ENCODE data around the gene CDC26. TPM values are rescaled to one million over a fixed set of nuclear protein-coding genes. Genes with fewer than 3 reads are reported as not detected.
"Not testable (repeated sequence)": the region's sequence is repeated elsewhere in the genome, so short reads cannot be mapped to it uniquely, and the experiment has no call there.

Gene CDC26
- total RNA-seq, 2 experiments from 2014 or later = 27.5 to 28.9 TPM

GRCh38 chr9:113302792-113303418, 27.5 kb upstream of the CDC26 start, which contains the start of gene RNF183:
TSS of gene RNF183 (minus strand) at chr9:113303376. CDS start at chr9:113298184, 5,192 bp downstream.
- Mint-ChIP-seq H3K27me3 (peaks cover 17% of the 10 kb centered on the region), H3K27ac (no peak within 1 kb of the TSS), H3K36me3 (no peaks in the 10 kb centered on the region), H3K4me3 (no peak within 1 kb of the TSS), H3K4me1 (peaks cover 6% of the 10 kb centered on the region), H3K9me3 (no peaks in the 10 kb centered on the region)
- ATAC-seq (ENCODE audit: low read depth) (no peak), DNase-seq (no peak)
- POLR2A ChIA-PET = no interaction called here

GRCh38 chr9:113301548-113301947, 26.2 kb upstream of the CDC26 start:
- peaks cover 6% of the 10 kb centered on the region for H3K4me1 Mint-ChIP-seq
- no peak overlapping the region for H3K27ac Mint-ChIP-seq
- H3K36me3 Mint-ChIP-seq = no peaks in the 10 kb centered on the region
- H3K27me3 Mint-ChIP-seq = peaks cover 17% of the 10 kb centered on the region
- no peaks in the 10 kb centered on the region for H3K9me3 Mint-ChIP-seq
- DNase-seq (no peak), ATAC-seq (ENCODE audit: low read depth) (no peak)
- POLR2A ChIA-PET = no interaction called here
- no peak overlapping the region for H3K4me3 Mint-ChIP-seq

GRCh38 chr9:113299800-113300292, 24.5 kb upstream of the CDC26 start:
- DNase-seq (no peak), ATAC-seq (ENCODE audit: low read depth) (no peak)
- H3K4me3 Mint-ChIP-seq = no peak overlapping the region
- no peaks in the 10 kb centered on the region for H3K36me3 Mint-ChIP-seq
- POLR2A ChIA-PET = no interaction called here
- H3K27me3 Mint-ChIP-seq = peaks cover 16% of the 10 kb centered on the region
- peak overlapping the region; percentile 48 for H3K27ac Mint-ChIP-seq
- H3K9me3 Mint-ChIP-seq = no peaks in the 10 kb centered on the region
- H3K4me1 Mint-ChIP-seq = peaks cover 8% of the 10 kb centered on the region

- no peak for ATAC-seq (ENCODE audit: low read depth)
- Mint-ChIP-seq H3K36me3 (no peaks in the 10 kb centered on the region), H3K4me3 (no peak overlapping the region), H3K27me3 (peaks cover 15% of the 10 kb centered on the region), H3K9me3 (no peaks in the 10 kb centered on the region), H3K27ac (no peak overlapping the region), H3K4me1 (peaks cover 8% of the 10 kb centered on the region)
- DNase-seq = no peak
- POLR2A ChIA-PET = interaction anchor here (1.0 kb wide), 1 partner anchor 24 kb away, joined by 3 read pairs; the partner anchor contains the start of genes CDC26 and PRPF4
Observed at GRCh38 chr9:113298924-113299770, 23.8 kb upstream of the CDC26 start.

- ATAC-seq (ENCODE audit: low read depth) (no peak), DNase-seq (no peak)
- H3K4me1 Mint-ChIP-seq = peaks cover 8% of the 10 kb centered on the region
- H3K27ac Mint-ChIP-seq = no peak overlapping the region
- H3K27me3 Mint-ChIP-seq = peaks cover 15% of the 10 kb centered on the region
- H3K36me3 Mint-ChIP-seq = no peaks in the 10 kb centered on the region
- no peaks in the 10 kb centered on the region for H3K9me3 Mint-ChIP-seq
- POLR2A ChIA-PET = interaction anchor here (1.0 kb wide), 1 partner anchor 23 kb away, joined by 3 read pairs; the partner anchor contains the start of genes CDC26 and PRPF4
- H3K4me3 Mint-ChIP-seq = no peak overlapping the region
Observed at GRCh38 chr9:113298311-113298710, 22.9 kb upstream of the CDC26 start.

- peaks cover 2% of the 10 kb centered on the region for H3K36me3 Mint-ChIP-seq
- POLR2A ChIA-PET = no interaction called here
- H3K27me3 Mint-ChIP-seq = peaks cover 13% of the 10 kb centered on the region
- peaks cover 8% of the 10 kb centered on the region for H3K4me1 Mint-ChIP-seq
- ATAC-seq (ENCODE audit: low read depth) (no peak), DNase-seq (no peak)
- H3K4me3 Mint-ChIP-seq = no peak overlapping the region
- H3K9me3 Mint-ChIP-seq = no peaks in the 10 kb centered on the region
- H3K27ac Mint-ChIP-seq = no peak overlapping the region
Observed at GRCh38 chr9:113296796-113297558, 21.6 kb upstream of the CDC26 start.

GRCh38 chr9:113296247-113296646, 20.9 kb upstream of the CDC26 start:
- peaks cover 13% of the 10 kb centered on the region for H3K27me3 Mint-ChIP-seq
- ATAC-seq (ENCODE audit: low read depth); POLR2A ChIA-PET; DNase-seq; H3K27ac Mint-ChIP-seq; H3K4me3 Mint-ChIP-seq; H3K36me3 Mint-ChIP-seq; H3K4me1 Mint-ChIP-seq; H3K9me3 Mint-ChIP-seq: not testable (repeated sequence)

GRCh38 chr9:113293285-113293878, 18.0 kb upstream of the CDC26 start:
- Mint-ChIP-seq H3K4me1 (peaks cover 3% of the 10 kb centered on the region), H3K27ac (no peak overlapping the region), H3K27me3 (no peaks in the 10 kb centered on the region), H3K9me3 (no peaks in the 10 kb centered on the region), H3K4me3 (no peak overlapping the region), H3K36me3 (peaks cover 21% of the 10 kb centered on the region)
- DNase-seq = no peak
- ATAC-seq (ENCODE audit: low read depth) = no peak
- POLR2A ChIA-PET = no interaction called here

- peaks cover 25% of the 10 kb centered on the region for H3K36me3 Mint-ChIP-seq
- DNase-seq = no peak
- no peak overlapping the region for H3K4me3 Mint-ChIP-seq
- no peak overlapping the region for H3K27ac Mint-ChIP-seq
- no peaks in the 10 kb centered on the region for H3K9me3 Mint-ChIP-seq
- no peaks in the 10 kb centered on the region for H3K27me3 Mint-ChIP-seq
- peaks cover 3% of the 10 kb centered on the region for H3K4me1 Mint-ChIP-seq
- POLR2A ChIA-PET = interaction anchor here (0.7 to 1.9 kb wide), 3 partner anchors 15 to 120 kb away, joined by 3 to 7 read pairs (median 3); partner anchors contain the start of genes C9orf43, CDC26, POLE3 and PRPF4
- ATAC-seq (ENCODE audit: low read depth) = no peak
Observed at GRCh38 chr9:113290052-113290607, 14.8 kb upstream of the CDC26 start.

GRCh38 chr9:113289091-113289490, 13.7 kb upstream of the CDC26 start:
- Mint-ChIP-seq H3K4me3 (no peak overlapping the region), H3K9me3 (no peaks in the 10 kb centered on the region), H3K4me1 (peaks cover 2% of the 10 kb centered on the region), H3K27me3 (no peaks in the 10 kb centered on the region), H3K36me3 (peaks cover 31% of the 10 kb centered on the region), H3K27ac (no peak overlapping the region)
- POLR2A ChIA-PET = no interaction called here
- no peak for ATAC-seq (ENCODE audit: low read depth)
- no peak for DNase-seq

- Mint-ChIP-seq H3K9me3 (no peaks in the 10 kb centered on the region), H3K4me1 (peaks cover 17% of the 10 kb centered on the region), H3K27ac (no peak overlapping the region), H3K36me3 (peaks cover 34% of the 10 kb centered on the region), H3K27me3 (no peaks in the 10 kb centered on the region), H3K4me3 (no peak overlapping the region)
- DNase-seq = no peak
- POLR2A ChIA-PET = no interaction called here
- no peak for ATAC-seq (ENCODE audit: low read depth)
Observed at GRCh38 chr9:113281356-113281755, 6.0 kb upstream of the CDC26 start.

GRCh38 chr9:113278840-113279239, 3.5 kb upstream of the CDC26 start:
- Mint-ChIP-seq H3K27me3 (no peaks in the 10 kb centered on the region), H3K9me3 (no peaks in the 10 kb centered on the region), H3K4me1 (peaks cover 24% of the 10 kb centered on the region), H3K36me3 (peaks cover 25% of the 10 kb centered on the region), H3K27ac (no peak overlapping the region), H3K4me3 (no peak overlapping the region)
- DNase-seq = no peak
- POLR2A ChIA-PET = no interaction called here
- ATAC-seq (ENCODE audit: low read depth) = no peak

Data from activated naive CD8-positive, alpha-beta T cell treated with anti-CD3 and anti-CD28 coated beads, Interleukin-2, amount 10 ng/mL, durations not matched to agents 7 days and 5 days (primary cell).